OCI-M2 (cell line): ENCODE results near the gene TCF7L1.
"Not testable (repeated sequence)": the region's sequence is repeated elsewhere in the genome, so short reads cannot be mapped to it uniquely, and the experiment has no call there.

Experiments
- DNase-seq: peaks from one replicate; lab custom pipeline; 2025; ENCODE audit not compliant: unreplicated experiment; lab: John Stamatoyannopoulos, UW

Gene TCF7L1

DNA sequence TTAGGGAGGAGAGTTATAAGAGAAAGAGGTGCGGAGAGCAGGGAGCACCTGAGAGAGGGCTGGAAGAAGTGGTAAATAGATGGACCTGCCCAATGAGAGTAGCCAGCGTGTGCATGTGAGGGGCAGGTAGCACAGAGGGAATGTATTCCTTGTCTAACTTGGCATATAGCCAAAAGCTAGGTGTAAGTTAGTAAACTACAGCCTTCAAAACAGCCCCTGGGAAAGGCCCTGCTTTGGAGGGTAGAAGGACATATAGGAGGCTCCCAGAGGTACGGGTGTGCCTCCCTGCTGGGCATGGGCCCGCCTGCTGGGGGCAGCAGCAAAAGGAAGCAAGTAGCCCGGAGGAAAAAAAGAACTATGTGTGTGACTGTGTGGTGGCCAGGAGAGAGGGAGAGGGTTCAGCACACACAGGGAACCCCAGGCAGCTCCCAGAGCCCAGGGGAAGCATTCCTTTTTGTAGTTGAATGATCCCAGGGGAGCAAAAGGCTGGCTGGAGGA is 48.0 kb downstream of the TCF7L1 start:
- DNase-seq: no peak

DNA sequence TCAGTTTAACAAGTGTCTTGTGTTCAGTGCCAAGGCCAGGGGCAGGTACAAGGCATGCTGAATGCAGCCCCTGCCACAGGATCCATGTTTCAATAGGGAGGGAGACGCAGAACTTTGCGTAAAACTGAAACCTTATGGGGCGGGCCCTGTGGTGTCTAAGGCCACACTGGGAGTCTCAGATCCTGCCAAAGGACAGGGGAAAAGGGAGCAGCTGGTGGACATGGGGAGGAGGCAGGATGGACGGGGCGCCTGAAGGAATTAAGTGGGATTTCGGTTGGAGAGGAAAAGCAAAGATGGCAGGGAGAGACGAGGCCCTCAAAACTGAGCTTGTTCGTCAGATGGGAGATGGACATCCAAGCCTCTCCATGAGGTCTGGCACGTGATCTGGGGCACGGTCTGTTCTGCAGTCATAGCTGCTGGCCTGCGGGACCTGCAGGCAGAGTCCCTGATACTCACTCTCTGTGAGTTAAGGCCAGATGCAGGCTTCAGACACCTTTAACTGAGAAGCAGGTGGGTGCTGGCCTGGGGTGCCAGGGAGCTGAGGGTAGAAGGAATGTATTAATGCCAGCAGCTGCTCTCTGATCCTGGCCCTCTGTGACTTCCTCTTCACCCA is 48.8 kb downstream of the TCF7L1 start:
- no peak for DNase-seq

DNA sequence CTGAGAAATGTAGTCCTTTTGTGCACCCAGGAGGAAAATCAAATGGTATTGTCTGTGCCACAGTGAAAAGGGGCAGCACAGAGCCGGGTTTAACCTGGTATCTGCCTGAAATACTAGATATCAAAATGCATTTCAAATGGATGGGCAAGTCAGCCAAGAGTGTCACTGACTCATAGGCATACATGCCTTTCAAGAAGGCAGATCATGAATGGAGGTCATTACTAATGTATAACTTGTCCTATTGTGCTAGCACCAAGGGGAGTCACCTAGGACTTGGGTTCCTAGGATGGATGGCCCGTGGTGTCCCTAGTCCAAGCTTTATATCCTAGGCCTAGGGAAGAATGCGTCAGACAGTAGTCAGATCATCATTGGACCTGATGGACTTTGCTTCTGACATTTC is 49.9 kb downstream of the TCF7L1 start:
- no peak for DNase-seq

DNA sequence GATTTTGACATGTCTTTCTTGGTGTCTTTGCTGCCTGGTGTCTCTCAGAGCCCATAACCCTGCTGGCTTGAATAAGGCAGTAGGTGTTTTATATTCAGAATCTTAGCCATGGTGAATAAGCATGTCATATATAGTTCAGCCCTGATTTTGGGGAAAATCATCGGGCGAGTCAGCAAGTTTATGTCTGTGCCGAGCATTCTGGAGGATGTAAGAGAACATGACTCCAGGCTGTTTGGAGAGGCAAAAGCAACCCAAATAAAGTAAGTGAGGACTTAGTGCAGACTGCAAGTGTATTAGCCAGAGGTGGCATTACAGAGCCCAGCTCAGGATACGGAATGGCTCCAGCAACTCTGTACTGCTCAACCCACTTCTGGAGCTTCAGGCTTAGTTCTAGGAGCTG is 50.3 kb downstream of the TCF7L1 start:
- no peak for DNase-seq

DNA sequence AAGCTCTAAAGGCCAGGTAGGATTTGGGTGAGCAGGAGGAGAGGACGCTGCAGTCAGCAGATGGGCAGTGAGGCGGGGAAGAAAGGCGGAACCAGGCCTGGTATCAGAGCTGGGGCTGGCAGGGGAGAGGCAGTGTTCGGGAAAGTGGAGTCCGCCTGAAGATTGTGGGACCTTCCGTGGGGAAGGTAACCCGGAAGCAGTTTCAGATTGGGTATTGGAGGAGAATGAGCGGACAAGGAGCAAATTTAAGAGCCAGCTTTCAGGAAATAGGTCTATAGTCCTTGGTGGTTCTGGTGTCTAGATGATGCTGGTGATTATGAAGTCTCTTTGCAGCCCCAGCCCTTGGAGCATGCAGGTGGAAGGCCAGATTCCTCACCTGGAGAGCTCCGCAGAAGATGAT is 51.0 kb downstream of the TCF7L1 start:
- DNase-seq: no peak

DNA sequence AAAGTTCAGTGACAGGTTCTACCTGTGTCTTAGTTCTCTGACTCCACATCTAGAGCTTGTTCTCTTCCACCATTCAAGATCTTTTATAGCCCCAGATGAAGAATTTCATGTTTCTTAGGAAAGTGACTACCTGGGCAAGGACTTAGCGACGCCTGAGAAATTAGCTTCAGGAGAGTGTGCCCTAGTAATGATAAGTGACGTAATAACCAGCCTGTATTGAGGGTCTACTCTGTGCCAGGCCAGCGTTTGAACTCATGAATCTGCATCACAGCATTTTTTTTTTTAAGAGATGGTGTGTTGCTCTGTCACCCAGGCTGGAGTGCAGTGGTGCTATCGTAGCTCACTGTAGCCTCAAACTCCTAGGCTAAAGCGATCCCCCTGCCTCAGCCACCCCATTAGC is 51.8 kb downstream of the TCF7L1 start:
- DNase-seq: no peak

DNA sequence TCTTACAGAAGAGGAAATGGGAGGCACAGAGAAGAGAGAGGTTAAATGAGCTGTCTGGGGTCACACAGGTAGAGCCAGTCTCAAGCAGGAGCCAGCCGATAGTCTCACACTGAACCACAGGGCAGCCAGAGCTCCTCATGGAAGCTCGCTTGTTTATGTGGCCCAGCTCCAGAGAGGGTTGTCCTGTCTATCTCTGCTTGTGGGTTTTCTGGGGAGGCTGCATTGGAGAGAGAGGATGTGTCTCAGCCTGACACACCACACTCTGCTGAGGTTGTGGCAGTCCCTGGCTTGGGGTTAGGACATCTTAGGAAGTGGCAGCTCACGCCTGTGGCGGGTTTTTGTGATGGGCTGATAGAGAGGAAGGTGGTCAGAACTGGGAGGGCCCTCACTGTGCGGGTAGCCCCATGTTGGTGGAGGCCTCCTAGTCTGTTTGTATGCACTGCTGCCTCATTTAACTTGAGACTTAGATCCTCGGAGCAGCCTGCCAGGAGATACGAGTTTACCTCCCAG is 52.3 kb downstream of the TCF7L1 start:
- DNase-seq: no peak

DNA sequence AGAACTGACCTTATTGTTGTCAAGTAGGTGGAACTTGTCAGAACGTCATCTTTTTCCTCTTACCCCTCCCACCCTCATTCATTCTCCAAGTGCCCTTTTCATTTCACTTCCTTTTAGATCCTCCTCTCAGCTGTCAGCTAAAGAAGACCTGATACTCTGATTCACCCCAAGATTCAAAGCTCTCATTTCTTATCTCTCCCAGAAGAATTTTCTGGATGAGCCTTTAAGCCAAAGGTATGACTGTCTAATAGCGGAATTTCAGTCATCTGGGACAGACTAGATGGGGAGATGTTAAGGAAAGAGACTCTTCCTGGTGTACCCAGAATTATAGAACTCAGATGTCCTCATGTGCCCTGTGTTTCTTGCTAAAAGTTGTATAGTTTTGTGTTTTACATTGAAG is 53.9 kb downstream of the TCF7L1 start:
- no peak for DNase-seq

DNA sequence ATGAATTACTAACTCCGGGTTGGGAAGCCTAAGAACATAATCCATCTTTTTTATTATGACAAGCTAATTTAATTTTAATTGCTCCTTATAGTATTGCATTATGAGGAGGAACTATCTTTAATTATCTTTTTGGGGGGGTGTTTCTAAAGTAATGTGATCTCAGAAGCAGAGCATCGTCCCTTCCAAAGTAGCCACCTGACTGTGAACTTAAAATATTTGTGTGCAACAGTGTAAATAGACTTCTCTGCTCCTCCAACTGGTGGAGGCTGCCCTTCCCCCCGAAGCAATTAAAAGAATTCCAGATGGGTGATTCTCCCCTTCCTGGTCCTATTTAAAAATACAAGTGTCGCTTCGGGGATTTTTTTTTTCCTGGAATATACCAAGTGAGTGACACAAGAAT is 55.7 kb downstream of the TCF7L1 start:
- DNase-seq: no peak

DNA sequence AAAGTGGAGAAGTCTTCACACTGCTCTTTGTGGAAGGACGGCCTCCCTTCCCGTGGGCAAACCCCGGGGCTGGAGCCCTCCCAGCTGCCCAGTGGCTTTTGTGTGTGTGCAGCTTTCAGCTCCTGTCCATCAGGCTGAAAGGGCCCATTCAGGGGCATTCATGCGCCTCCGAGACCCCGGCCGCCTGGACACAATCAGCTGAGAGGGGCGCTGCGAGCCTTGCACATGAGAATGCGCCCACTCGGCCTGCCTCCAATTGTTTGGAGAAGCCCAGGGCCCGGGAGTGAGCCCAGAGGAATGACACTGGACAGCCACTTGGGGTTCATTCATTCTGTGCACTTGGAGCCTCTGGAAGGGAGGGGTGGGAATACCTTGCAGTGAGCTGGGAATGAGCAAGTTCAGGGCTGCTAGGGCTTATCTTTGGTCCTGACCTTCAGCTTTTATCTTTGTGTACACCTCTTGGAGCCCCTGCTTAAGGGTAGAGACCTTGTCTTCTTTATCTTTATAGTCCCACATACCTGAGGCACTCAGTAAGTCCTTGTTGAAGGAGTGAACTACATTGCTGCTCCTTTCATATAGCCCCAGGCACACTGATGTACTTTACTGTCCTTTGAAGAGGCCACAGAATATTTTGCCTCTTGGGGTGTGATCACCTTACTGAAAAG is 56.5 kb downstream of the TCF7L1 start:
- DNase-seq: no peak

DNA sequence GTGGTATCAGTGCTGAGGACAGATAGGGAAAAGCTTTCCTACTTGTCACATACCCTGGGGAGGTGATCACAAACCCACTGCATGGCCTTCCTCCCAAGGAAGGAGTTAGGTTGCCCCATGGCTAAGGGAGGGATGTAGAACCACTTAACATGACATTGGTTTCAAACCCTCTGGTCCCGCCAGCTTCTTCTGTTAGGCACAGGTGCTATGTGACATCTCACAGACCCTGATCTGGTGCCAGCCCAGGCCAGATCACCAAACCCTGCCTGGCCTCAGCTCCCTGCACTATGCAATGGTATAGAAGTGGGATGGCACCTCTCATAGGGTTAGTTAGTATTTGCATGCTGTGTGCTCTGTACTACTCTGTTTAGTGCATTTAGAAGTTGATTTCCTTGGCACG is 58.0 kb downstream of the TCF7L1 start:
- DNase-seq: no peak

DNA sequence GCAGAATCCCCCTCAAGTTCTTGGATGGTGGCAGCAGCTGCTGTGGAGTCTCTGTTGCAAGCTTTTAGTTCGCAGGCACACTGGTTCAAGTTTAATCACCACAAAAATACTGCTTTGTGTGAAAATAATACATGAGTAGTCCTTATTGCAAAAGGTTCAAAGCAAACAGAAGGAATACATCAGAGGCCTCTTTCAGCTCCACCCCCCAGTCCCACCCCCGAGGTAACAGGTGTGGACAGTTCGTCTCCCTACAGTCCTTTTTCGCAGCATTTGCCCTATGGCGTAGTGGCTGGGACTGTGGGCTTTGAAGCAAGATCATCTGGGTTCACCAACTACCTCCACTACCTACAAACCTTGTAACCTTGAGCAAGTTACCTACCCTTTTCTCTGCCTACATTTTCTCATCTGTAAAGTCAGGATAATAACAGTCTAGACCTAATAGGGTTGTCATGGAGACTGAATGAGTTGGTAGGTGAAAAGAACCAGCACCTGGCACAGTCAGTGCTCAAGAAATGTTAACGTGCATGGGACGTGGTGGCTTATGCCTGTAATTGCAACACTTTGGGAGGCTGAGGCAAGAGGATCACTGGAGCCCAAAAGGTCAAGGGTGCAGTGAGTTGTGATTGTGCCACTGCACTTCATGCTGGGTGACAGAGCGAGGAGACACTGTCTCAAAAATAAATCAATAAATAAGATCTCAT is 61.7 kb downstream of the TCF7L1 start:
- no peak for DNase-seq

DNA sequence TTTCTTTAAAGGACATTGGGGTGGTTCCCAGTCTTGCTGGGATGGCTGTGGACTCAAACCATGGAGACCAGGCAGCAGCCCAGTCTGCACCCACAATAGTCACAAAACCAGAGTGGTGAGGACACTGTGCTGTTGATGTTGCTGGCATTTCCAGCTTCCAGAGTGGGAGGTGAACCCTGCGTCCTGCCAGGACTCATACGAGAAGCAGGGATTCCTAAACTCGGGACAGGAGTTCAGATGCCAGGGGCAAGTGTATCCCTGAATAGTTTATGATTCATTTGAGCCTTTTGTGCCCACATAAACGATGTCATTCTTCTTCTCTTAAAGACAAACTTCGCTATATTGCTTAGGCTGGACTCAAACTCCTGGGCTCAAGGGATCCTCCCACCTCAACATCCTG is 62.8 kb downstream of the TCF7L1 start:
- no peak for DNase-seq

DNA sequence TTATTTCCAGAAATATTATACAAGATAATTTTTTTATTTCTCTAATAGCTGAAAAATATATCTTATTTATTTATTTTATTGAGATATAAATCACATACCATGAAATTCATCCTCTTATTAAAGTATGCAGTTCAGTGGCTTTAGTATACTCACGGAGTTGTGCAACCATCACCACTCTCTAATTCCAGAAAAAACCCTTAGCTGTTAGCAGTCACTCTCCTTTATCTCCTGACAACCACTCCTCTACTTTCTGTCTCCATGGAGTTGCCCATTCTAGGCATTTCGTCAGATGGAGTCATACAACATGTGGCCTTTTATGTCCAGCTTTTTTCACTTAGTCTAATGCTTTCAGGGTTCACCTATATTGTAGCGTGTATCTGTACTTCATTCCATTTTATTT is 66.5 kb downstream of the TCF7L1 start:
- DNase-seq: no peak

DNA sequence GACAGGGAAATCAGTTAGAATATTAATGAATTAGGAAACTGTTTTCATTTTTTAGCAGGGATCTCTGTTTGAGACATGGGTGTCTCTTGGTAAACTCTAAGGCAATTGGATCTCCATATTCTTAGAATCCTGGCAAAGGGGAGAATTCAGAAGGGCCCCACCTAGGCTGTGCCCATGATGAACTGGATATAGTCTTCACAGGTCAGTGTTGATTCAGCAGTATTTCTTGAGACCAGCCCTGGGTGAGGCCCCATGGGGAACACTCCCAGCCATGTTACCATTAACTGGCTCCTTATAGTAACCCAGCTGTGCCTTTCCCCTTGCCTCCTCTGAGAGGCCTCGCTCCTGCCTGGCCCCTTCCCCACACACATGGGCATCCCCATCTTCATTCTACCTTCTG is 76.7 kb downstream of the TCF7L1 start:
- DNase-seq: no peak

DNA sequence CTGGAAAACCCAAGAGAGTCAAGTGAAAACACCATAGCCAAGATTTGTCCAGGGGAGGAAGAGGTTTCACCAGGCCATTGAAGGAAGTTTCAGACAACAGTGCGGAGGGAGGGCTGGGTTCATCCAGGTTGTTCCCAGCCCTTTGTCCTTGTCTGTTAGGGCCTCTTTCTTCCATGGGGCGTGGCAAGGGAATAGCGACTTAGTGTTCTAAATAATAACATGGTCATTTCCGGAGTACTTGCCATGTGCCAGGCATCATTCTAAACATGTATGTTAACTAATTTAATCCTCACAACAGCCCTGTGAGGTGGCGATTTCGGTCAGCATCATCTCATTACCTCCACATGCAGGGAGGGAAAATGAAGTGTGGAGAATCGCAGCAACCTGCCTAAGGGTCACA is 77.3 kb downstream of the TCF7L1 start:
- DNase-seq: no peak

DNA sequence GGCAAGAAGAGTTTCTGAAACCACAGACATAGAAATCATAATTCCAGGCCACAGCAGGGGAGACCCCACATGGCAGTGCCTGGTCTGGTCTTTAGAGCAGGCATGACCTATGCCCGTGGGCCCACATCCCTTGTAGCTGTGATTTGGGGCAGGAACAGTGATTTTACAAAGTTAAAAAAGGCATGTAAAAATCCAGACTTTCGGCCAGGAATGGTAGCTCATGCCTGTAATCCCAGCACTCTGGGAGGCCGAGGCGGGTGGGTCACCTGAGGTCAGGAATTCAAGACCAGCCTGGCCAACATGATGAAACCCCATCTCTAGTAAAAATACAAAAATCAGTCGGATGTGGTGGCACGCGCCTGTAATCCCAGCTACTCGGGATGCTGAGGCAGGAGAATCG is 78.4 kb downstream of the TCF7L1 start:
- DNase-seq: not testable (repeated sequence)

DNA sequence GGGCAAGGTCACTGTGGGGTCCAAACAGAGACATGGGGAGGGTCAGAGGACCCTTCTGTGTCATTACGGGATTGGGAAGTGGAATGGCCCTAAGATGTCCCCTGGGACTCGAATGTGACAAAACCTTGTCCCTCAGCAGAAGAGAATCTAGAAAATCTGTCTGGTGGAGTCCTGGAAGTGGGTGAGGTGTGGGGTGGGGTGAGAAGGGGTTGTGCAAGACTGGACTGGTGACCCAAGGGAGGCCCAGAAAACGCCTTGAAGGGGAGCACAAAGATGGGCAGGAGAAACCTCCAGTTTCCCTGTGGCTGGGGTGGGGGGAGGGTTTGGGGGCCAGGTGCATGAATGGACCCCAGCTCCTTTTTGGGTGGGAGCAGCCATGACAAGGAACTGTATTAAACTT is 79.6 kb downstream of the TCF7L1 start:
- no peak for DNase-seq

DNA sequence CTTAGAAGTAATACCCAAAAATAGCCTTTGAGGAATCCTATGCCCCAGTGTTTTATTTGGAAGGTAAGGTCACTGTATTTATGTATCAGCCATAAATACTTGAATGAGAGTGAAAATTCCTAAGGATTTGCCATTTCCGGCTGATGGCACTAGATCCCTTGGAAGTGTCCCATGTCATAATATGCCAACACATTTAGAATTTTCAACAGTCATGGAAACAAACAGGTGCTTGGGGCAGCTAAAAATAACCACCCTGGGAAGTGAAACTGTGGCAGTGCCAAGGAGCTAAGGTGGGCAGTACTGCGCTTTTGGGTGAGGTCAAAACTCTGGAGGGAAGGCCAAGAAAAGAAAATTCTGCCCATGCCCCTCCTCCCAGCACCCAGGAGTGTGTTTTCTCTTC is 80.2 kb downstream of the TCF7L1 start:
- DNase-seq: no peak

DNA sequence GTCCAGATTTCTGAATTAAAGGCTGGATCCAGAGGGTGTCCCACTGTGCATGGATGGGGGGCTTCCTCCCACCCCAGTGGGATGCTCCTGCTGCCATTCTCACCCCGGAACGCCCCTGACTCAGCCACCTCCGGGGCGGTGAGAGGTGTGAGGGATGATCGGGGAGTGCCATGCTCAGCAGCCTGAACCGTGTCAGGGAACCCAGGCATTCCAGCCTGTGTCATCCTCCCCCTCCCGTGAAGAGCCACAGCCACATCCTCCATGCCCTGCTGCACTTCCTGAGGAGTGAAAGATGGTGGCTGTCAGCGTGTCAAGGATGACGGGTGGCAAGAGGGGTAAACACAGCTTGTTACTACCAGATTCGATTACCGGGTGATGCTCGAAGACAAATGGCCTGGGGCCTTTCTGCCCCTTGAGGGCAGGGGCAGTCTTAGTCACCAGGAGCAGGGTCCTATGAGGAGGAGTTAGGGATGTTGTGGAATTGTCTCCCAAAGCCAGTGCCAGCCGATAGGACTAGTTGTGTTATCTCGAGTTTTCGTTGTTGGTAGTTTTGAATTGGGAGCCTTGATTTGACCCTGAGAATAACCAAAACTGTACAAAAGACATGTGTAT is 80.8 kb downstream of the TCF7L1 start:
- no peak for DNase-seq

DNA sequence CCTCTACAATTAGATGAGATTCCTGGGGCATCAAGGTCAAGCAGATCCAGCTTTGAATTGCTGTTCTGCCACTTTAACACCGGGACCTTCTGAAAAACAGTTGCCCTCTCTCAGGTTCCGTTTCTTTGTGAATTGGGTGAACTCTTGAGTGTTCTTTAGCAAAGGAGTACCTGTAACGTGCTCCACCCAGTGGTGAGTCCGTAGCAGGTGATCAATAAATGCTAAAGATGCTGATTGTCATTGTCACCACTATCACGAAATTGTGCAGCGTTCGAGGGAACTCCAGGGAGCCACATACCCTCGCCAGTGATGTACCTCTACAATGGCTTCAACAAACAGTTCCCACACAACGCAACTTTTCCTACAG is 81.9 kb downstream of the TCF7L1 start:
- DNase-seq: no peak
